ENCODE data around the gene GPATCH4. TPM values are rescaled to one million over a fixed set of nuclear protein-coding genes. Genes with fewer than 3 reads are reported as not detected.

Gene GPATCH4
- total RNA-seq, 4 donors from 2014 or later, result 35.6 to 103 (median 47.6) TPM

DNA sequence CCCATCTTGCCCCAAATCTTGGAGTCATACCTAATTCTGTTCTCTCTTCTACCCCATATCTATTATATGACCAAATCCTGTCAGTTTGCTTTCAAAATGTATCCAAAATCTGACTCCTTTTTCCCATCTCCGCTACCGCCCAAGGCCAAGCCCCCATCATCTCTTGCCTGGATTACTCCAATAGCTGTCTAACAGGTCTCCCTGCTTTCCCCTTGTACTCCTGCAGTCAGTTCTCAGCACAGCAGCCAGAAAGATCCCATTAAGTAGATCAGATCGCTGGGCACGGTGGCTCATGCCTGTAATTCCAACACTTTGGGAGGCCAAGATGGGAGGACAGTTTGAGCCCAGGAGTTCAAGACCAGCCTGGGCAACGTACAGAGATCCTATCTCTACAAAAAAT lies 48.8 kb downstream of the GPATCH4 start:
- Histone ChIP-seq H3K36me3 (no peaks in the 10 kb centered on the region), H3K27ac (no peak overlapping the region), H3K9me3 (no peaks in the 10 kb centered on the region), H3K27me3 (no peaks in the 10 kb centered on the region), H3K4me1 (peaks cover 7 to 8% of the 10 kb centered on the region in 2 donors), H3K4me3 (no peak overlapping the region)
- intact Hi-C loops (cut with DNase I; ENCODE audit: low total_unique reads), result no loop called here
- in situ Hi-C loops (cut with MboI; ENCODE audit: low sequenced_read_pairs in 4 of 4), result no loop called here
- TF ChIP-seq, protein P1, sequence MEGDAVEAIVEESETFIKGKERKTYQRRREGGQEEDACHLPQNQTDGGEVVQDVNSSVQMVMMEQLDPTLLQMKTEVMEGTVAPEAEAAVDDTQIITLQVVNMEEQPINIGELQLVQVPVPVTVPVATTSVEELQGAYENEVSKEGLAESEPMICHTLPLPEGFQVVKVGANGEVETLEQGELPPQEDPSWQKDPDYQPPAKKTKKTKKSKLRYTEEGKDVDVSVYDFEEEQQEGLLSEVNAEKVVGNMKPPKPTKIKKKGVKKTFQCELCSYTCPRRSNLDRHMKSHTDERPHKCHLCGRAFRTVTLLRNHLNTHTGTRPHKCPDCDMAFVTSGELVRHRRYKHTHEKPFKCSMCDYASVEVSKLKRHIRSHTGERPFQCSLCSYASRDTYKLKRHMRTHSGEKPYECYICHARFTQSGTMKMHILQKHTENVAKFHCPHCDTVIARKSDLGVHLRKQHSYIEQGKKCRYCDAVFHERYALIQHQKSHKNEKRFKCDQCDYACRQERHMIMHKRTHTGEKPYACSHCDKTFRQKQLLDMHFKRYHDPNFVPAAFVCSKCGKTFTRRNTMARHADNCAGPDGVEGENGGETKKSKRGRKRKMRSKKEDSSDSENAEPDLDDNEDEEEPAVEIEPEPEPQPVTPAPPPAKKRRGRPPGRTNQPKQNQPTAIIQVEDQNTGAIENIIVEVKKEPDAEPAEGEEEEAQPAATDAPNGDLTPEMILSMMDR (IDR thresholded peaks at IDR 0.05 in 4 of 5, conservative IDR thresholded peaks at IDR 0.05 in 1 of 5), result no peak
- no peak for TF ChIP-seq POLR2A (IDR thresholded peaks at IDR 0.05)
- ATAC-seq, result no peak
- no peak for DNase-seq

GRCh38 chr1:156551869-156552268 lies 49.4 kb downstream of the GPATCH4 start:
- intact Hi-C loops (cut with DNase I; ENCODE audit: low total_unique reads) (no loop called here), in situ Hi-C loops (cut with MboI; ENCODE audit: low sequenced_read_pairs in 4 of 4) (no loop called here)
- Histone ChIP-seq H3K27ac (no peak overlapping the region), H3K36me3 (no peaks in the 10 kb centered on the region), H3K9me3 (no peaks in the 10 kb centered on the region), H3K27me3 (no peaks in the 10 kb centered on the region), H3K4me3 (no peak overlapping the region), H3K4me1 (peaks cover 7 to 8% of the 10 kb centered on the region in 2 donors)
- TF ChIP-seq POLR2A (IDR thresholded peaks at IDR 0.05), result no peak
- TF ChIP-seq, protein P1 (IDR thresholded peaks at IDR 0.05 in 4 of 5, conservative IDR thresholded peaks at IDR 0.05 in 1 of 5), result no peak
- no peak for DNase-seq
- ATAC-seq, result no peak

GRCh38 chr1:156551066-156551643 lies 50.1 kb downstream of the GPATCH4 start:
- no peak for ATAC-seq
- H3K4me1 ChIP-seq, result peaks cover 4% of the 10 kb centered on the region in 2 donors
- no peaks in the 10 kb centered on the region for H3K27me3 ChIP-seq
- H3K9me3 ChIP-seq, result no peaks in the 10 kb centered on the region
- no peak overlapping the region for H3K27ac ChIP-seq
- no peak overlapping the region for H3K4me3 ChIP-seq
- TF ChIP-seq, protein P1 (IDR thresholded peaks at IDR 0.05 in 4 of 5, conservative IDR thresholded peaks at IDR 0.05 in 1 of 5), result no peak
- no peak for TF ChIP-seq POLR2A (IDR thresholded peaks at IDR 0.05)
- no peak for DNase-seq
- in situ Hi-C loops (cut with MboI; ENCODE audit: low sequenced_read_pairs in 4 of 4) (no loop called here), intact Hi-C loops (cut with DNase I; ENCODE audit: low total_unique reads) (no loop called here)
- no peaks in the 10 kb centered on the region for H3K36me3 ChIP-seq

DNA sequence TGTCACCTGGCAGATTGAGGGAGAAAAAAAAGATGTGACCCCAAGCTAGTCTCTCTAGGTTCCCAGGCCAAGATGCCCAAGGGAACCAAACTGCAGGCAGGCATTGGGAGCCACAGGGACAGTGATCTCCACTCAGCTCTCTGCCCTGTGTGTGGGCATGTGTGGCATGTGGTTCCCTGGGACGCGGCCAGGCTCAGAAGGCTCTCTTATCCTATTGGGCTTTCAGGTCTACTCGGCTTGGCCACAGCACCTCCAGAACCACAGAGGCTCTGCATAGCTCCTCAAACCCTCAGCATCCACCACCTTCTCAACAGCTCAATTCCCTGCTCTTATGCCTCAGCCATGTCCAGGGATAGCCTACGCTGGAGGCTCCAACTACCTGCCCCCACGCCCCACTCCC lies 50.9 kb downstream of the GPATCH4 start:
- DNase-seq (peak in 1 of 2 donors; percentile 10), ATAC-seq (no peak)
- intact Hi-C loops (cut with DNase I; ENCODE audit: low total_unique reads), result no loop called here
- Histone ChIP-seq H3K4me1 (no peaks in the 10 kb centered on the region), H3K9me3 (no peaks in the 10 kb centered on the region), H3K36me3 (no peaks in the 10 kb centered on the region), H3K27ac (no peak overlapping the region), H3K4me3 (no peak overlapping the region), H3K27me3 (no peaks in the 10 kb centered on the region)
- no peak for TF ChIP-seq POLR2A (IDR thresholded peaks at IDR 0.05)
- TF ChIP-seq, protein P1 (IDR thresholded peaks at IDR 0.05 in 4 of 5, conservative IDR thresholded peaks at IDR 0.05 in 1 of 5), result no peak
- in situ Hi-C loops (cut with MboI; ENCODE audit: low sequenced_read_pairs in 4 of 4), result no loop called here

- intact Hi-C loops (cut with DNase I; ENCODE audit: low total_unique reads), result loop anchor here (10.0 kb wide), 1 partner anchor 165 kb away; no protein-coding TSS in a partner anchor
- in situ Hi-C loops (cut with MboI; ENCODE audit: low sequenced_read_pairs in 4 of 4), result no loop called here
- TF ChIP-seq POLR2A (IDR thresholded peaks at IDR 0.05), result no peak
- TF ChIP-seq, protein P1 (IDR thresholded peaks at IDR 0.05 in 4 of 5, conservative IDR thresholded peaks at IDR 0.05 in 1 of 5), result no peak
- H3K4me1 ChIP-seq, result no peaks in the 10 kb centered on the region
- no peak overlapping the region for H3K27ac ChIP-seq
- no peaks in the 10 kb centered on the region for H3K27me3 ChIP-seq
- no peaks in the 10 kb centered on the region for H3K9me3 ChIP-seq
- ATAC-seq (no peak), DNase-seq (peak in 1 of 2 donors; percentile 3)
- no peaks in the 10 kb centered on the region for H3K36me3 ChIP-seq
- no peak overlapping the region for H3K4me3 ChIP-seq
Observed at GRCh38 chr1:156549831-156550230, 51.4 kb downstream of the GPATCH4 start.

Measured in gastrocnemius medialis (tissue), 4 donors.